ENCODE results near the gene FAM124A. TPM values are rescaled to one million over a fixed set of nuclear protein-coding genes. Genes with fewer than 3 reads are reported as not detected.

Gene FAM124A
- total RNA-seq, 2 experiments from 2014 or later: 0.16 to 0.25 TPM

- ChIA-PET POLR2A (no interaction called here), CTCF (interaction anchor here (0.6 kb wide), 1 partner anchor 12 kb away, joined by 3 read pairs; no protein-coding TSS in a partner anchor)
- Mint-ChIP-seq H3K27me3 (no peaks in the 10 kb centered on the region), H3K4me3 (no peak overlapping the region), H3K36me3 (ENCODE audit: low read depth) (no peaks in the 10 kb centered on the region), H3K4me1 (peaks cover 8% of the 10 kb centered on the region), H3K9me3 (ENCODE audit: low read depth) (no peaks in the 10 kb centered on the region), H3K27ac (no peak overlapping the region)
- DNase-seq (no peak), ATAC-seq (no peak)
- intact Hi-C loops (cut with DNase I, micrococcal nuclease): no loop called here
Measured at GRCh38 chr13:51194942-51195341, 27.3 kb upstream of the FAM124A start.

GRCh38 chr13:51201886-51202285 lies 20.3 kb upstream of the FAM124A start:
- Mint-ChIP-seq H3K4me1 (peaks cover 4% of the 10 kb centered on the region), H3K27me3 (peaks cover 18% of the 10 kb centered on the region), H3K4me3 (no peak overlapping the region), H3K9me3 (ENCODE audit: low read depth) (no peaks in the 10 kb centered on the region), H3K36me3 (ENCODE audit: low read depth) (no peaks in the 10 kb centered on the region), H3K27ac (no peak overlapping the region)
- ATAC-seq (no peak), DNase-seq (no peak)
- intact Hi-C loops (cut with DNase I, micrococcal nuclease): no loop called here
- ChIA-PET POLR2A (no interaction called here), CTCF (interaction anchor here (0.8 kb wide), 1 partner anchor 9 kb away, joined by 3 read pairs; no protein-coding TSS in a partner anchor)

- H3K27ac Mint-ChIP-seq: no peak overlapping the region
- no peak overlapping the region for H3K4me3 Mint-ChIP-seq
- POLR2A ChIA-PET: no interaction called here
- H3K4me1 Mint-ChIP-seq: peaks cover 4% of the 10 kb centered on the region
- no peaks in the 10 kb centered on the region for H3K36me3 Mint-ChIP-seq (ENCODE audit: low read depth)
- no peaks in the 10 kb centered on the region for H3K9me3 Mint-ChIP-seq (ENCODE audit: low read depth)
- DNase-seq (no peak), ATAC-seq (peak; percentile 64)
- CTCF ChIA-PET: interaction anchor here (0.8 kb wide), 1 partner anchor 9 kb away, joined by 3 read pairs; no protein-coding TSS in a partner anchor
- intact Hi-C loops (cut with DNase I, micrococcal nuclease): no loop called here
- peaks cover 18% of the 10 kb centered on the region for H3K27me3 Mint-ChIP-seq
Measured at GRCh38 chr13:51202477-51203046, 19.6 kb upstream of the FAM124A start.

- Mint-ChIP-seq H3K9me3 (ENCODE audit: low read depth) (no peaks in the 10 kb centered on the region), H3K4me1 (peaks cover 4% of the 10 kb centered on the region), H3K36me3 (ENCODE audit: low read depth) (no peaks in the 10 kb centered on the region), H3K4me3 (no peak overlapping the region), H3K27ac (no peak overlapping the region), H3K27me3 (peaks cover 31% of the 10 kb centered on the region)
- ATAC-seq: no peak
- intact Hi-C loops (cut with DNase I, micrococcal nuclease): no loop called here
- DNase-seq: no peak
- ChIA-PET POLR2A (no interaction called here), CTCF (no interaction called here)
Measured at GRCh38 chr13:51206584-51206983, 15.6 kb upstream of the FAM124A start.

- intact Hi-C loops (cut with DNase I, micrococcal nuclease): no loop called here
- no peak for ATAC-seq
- Mint-ChIP-seq H3K27ac (no peak overlapping the region), H3K4me3 (no peak overlapping the region), H3K9me3 (ENCODE audit: low read depth) (no peaks in the 10 kb centered on the region), H3K27me3 (peaks cover 35% of the 10 kb centered on the region), H3K36me3 (ENCODE audit: low read depth) (no peaks in the 10 kb centered on the region), H3K4me1 (peaks cover 4% of the 10 kb centered on the region)
- CTCF ChIA-PET: interaction anchor here (1.6 kb wide), 1 partner anchor 17 kb away, joined by 4 read pairs; no protein-coding TSS in a partner anchor
- POLR2A ChIA-PET: no interaction called here
- DNase-seq: no peak
Measured at GRCh38 chr13:51207881-51208280, 14.3 kb upstream of the FAM124A start.

GRCh38 chr13:51208716-51209115 lies 13.5 kb upstream of the FAM124A start:
- POLR2A ChIA-PET: no interaction called here
- CTCF ChIA-PET: interaction anchor here (1.1 to 1.7 kb wide), 4 partner anchors 10 to 78 kb away, joined by 3 to 4 read pairs (median 3); no protein-coding TSS in a partner anchor
- no peaks in the 10 kb centered on the region for H3K4me1 Mint-ChIP-seq
- H3K36me3 Mint-ChIP-seq (ENCODE audit: low read depth): no peaks in the 10 kb centered on the region
- ATAC-seq (no peak), DNase-seq (no peak)
- intact Hi-C loops (cut with DNase I, micrococcal nuclease): no loop called here
- peaks cover 29% of the 10 kb centered on the region for H3K27me3 Mint-ChIP-seq
- H3K27ac Mint-ChIP-seq: no peak overlapping the region
- no peak overlapping the region for H3K4me3 Mint-ChIP-seq
- H3K9me3 Mint-ChIP-seq (ENCODE audit: low read depth): no peaks in the 10 kb centered on the region

- Mint-ChIP-seq H3K4me1 (no peaks in the 10 kb centered on the region), H3K4me3 (no peak overlapping the region), H3K36me3 (ENCODE audit: low read depth) (no peaks in the 10 kb centered on the region), H3K9me3 (ENCODE audit: low read depth) (no peaks in the 10 kb centered on the region), H3K27ac (no peak overlapping the region), H3K27me3 (peaks cover 33% of the 10 kb centered on the region)
- DNase-seq: no peak
- ChIA-PET CTCF (no interaction called here), POLR2A (no interaction called here)
- intact Hi-C loops (cut with DNase I, micrococcal nuclease): no loop called here
- ATAC-seq: no peak
Measured at GRCh38 chr13:51211910-51212309, 10.3 kb upstream of the FAM124A start.

- no peak for ATAC-seq
- ChIA-PET CTCF (interaction anchor here (0.6 to 1.1 kb wide), 3 partner anchors 11 to 1054 kb away, joined by 3 to 7 read pairs (median 4); no protein-coding TSS in a partner anchor), POLR2A (no interaction called here)
- no peaks in the 10 kb centered on the region for H3K36me3 Mint-ChIP-seq (ENCODE audit: low read depth)
- peaks cover 39% of the 10 kb centered on the region for H3K27me3 Mint-ChIP-seq
- H3K9me3 Mint-ChIP-seq (ENCODE audit: low read depth): no peaks in the 10 kb centered on the region
- no peak overlapping the region for H3K4me3 Mint-ChIP-seq
- H3K4me1 Mint-ChIP-seq: no peaks in the 10 kb centered on the region
- no peak for DNase-seq
- intact Hi-C loops (cut with DNase I, micrococcal nuclease): no loop called here
- no peak overlapping the region for H3K27ac Mint-ChIP-seq
Measured at GRCh38 chr13:51212758-51213157, 9.4 kb upstream of the FAM124A start.

GRCh38 chr13:51213173-51213728 lies 8.9 kb upstream of the FAM124A start:
- Mint-ChIP-seq H3K27me3 (peaks cover 40% of the 10 kb centered on the region), H3K36me3 (ENCODE audit: low read depth) (no peaks in the 10 kb centered on the region), H3K9me3 (ENCODE audit: low read depth) (no peaks in the 10 kb centered on the region), H3K27ac (no peak overlapping the region), H3K4me3 (no peak overlapping the region), H3K4me1 (no peaks in the 10 kb centered on the region)
- DNase-seq (no peak), ATAC-seq (no peak)
- ChIA-PET POLR2A (no interaction called here), CTCF (interaction anchor here (0.6 to 1.1 kb wide), 4 partner anchors 10 to 1054 kb away, joined by 3 to 7 read pairs (median 4); no protein-coding TSS in a partner anchor)
- intact Hi-C loops (cut with DNase I, micrococcal nuclease): no loop called here

GRCh38 chr13:51218626-51219025 lies 3.6 kb upstream of the FAM124A start:
- peaks cover 38% of the 10 kb centered on the region for H3K27me3 Mint-ChIP-seq
- H3K9me3 Mint-ChIP-seq (ENCODE audit: low read depth): no peaks in the 10 kb centered on the region
- intact Hi-C loops (cut with DNase I, micrococcal nuclease): no loop called here
- ChIA-PET POLR2A (no interaction called here), CTCF (no interaction called here)
- H3K27ac Mint-ChIP-seq: no peak overlapping the region
- no peaks in the 10 kb centered on the region for H3K36me3 Mint-ChIP-seq (ENCODE audit: low read depth)
- H3K4me1 Mint-ChIP-seq: no peaks in the 10 kb centered on the region
- DNase-seq (no peak), ATAC-seq (no peak)
- no peak overlapping the region for H3K4me3 Mint-ChIP-seq

GRCh38 chr13:51220706-51221105 lies 1.5 kb upstream of the FAM124A start:
- no peak for ATAC-seq
- H3K4me1 Mint-ChIP-seq: no peaks in the 10 kb centered on the region
- no peaks in the 10 kb centered on the region for H3K36me3 Mint-ChIP-seq (ENCODE audit: low read depth)
- CTCF ChIA-PET: interaction anchor here (0.8 to 1.7 kb wide), 2 partner anchors 66 to 112 kb away, joined by 3 to 5 read pairs; no protein-coding TSS in a partner anchor
- no peak for DNase-seq
- no peak overlapping the region for H3K27ac Mint-ChIP-seq
- H3K27me3 Mint-ChIP-seq: peaks cover 43% of the 10 kb centered on the region
- H3K9me3 Mint-ChIP-seq (ENCODE audit: low read depth): no peaks in the 10 kb centered on the region
- intact Hi-C loops (cut with DNase I, micrococcal nuclease): loop anchor here in 1 of 2 experiments (5.0 kb wide), 1 partner anchor 93 kb away; no protein-coding TSS in a partner anchor
- POLR2A ChIA-PET: no interaction called here
- H3K4me3 Mint-ChIP-seq: no peak overlapping the region

GRCh38 chr13:51221108-51221507 lies 1.1 kb upstream of the FAM124A start:
- ATAC-seq (no peak), DNase-seq (no peak)
- intact Hi-C loops (cut with DNase I, micrococcal nuclease): loop anchor here in 1 of 2 experiments (5.0 kb wide), 1 partner anchor 94 kb away; no protein-coding TSS in a partner anchor
- CTCF ChIA-PET: interaction anchor here (0.6 to 1.7 kb wide), 4 partner anchors 65 to 113 kb away, joined by 3 to 5 read pairs (median 3); no protein-coding TSS in a partner anchor
- Mint-ChIP-seq H3K9me3 (ENCODE audit: low read depth) (no peaks in the 10 kb centered on the region), H3K4me3 (peak overlapping the region; percentile 71), H3K27me3 (peaks cover 44% of the 10 kb centered on the region), H3K36me3 (ENCODE audit: low read depth) (no peaks in the 10 kb centered on the region), H3K27ac (no peak overlapping the region), H3K4me1 (no peaks in the 10 kb centered on the region)
- POLR2A ChIA-PET: no interaction called here
